Effector memory CD4-positive, alpha-beta T cell (primary cell): ENCODE measurements around the gene COX7B2.

Source experiments
- DNase-seq, 3 donors: peaks; one replicate each; pipeline ENCODE4 v3.0.0-alpha.2; 2020
- H3K27ac ChIP-seq: 2 replicates; pipeline ENCODE4 v1.7.0; 2013; ENCODE audit warnings: mild to moderate bottlenecking, low read length, moderate library complexity; ENCODE audit not compliant: insufficient read depth, poor library complexity, severe bottlenecking
- H3K27me3 ChIP-seq: replicated peaks from 2 replicates; pipeline ENCODE4 v1.7.0; 2013; ENCODE audit warnings: mild to moderate bottlenecking, low read length; ENCODE audit not compliant: insufficient read depth, control insufficient read depth, poor library complexity, severe bottlenecking
- H3K36me3 ChIP-seq: 2 replicates; pipeline ENCODE4 v1.7.0; 2013; ENCODE audit warnings: mild to moderate bottlenecking, low read length, moderate library complexity; ENCODE audit not compliant: control insufficient read depth, insufficient read depth
- H3K4me1 ChIP-seq: 2 replicates; pipeline ENCODE4 v1.7.0; 2013; ENCODE audit warnings: low read length, mild to moderate bottlenecking; ENCODE audit not compliant: control insufficient read depth, insufficient read depth, poor library complexity, severe bottlenecking
- H3K4me3 ChIP-seq: 2 replicates; pipeline ENCODE4 v1.7.0; 2013; ENCODE audit warnings: low read length, low read depth, mild to moderate bottlenecking; ENCODE audit not compliant: insufficient read depth, poor library complexity, severe bottlenecking
- H3K9me3 ChIP-seq: 2 replicates; pipeline ENCODE4 v1.7.0; 2013; ENCODE audit warnings: mild to moderate bottlenecking, low read length, moderate library complexity; ENCODE audit not compliant: control insufficient read depth

COX7B2 gene

GRCh38 chr4:46908148-46908547, 897 bp downstream of the COX7B2 start:
- no peaks in the 10 kb centered on the region for H3K27me3 ChIP-seq
- no peaks in the 10 kb centered on the region for H3K36me3 ChIP-seq
- no peaks in the 10 kb centered on the region for H3K4me1 ChIP-seq
- no peak overlapping the region for H3K4me3 ChIP-seq
- no peak for DNase-seq
- no peaks in the 10 kb centered on the region for H3K9me3 ChIP-seq
- H3K27ac ChIP-seq: no peak overlapping the region

GRCh38 chr4:46900082-46900481, 9.0 kb downstream of the COX7B2 start:
- H3K9me3 ChIP-seq: no peaks in the 10 kb centered on the region
- no peaks in the 10 kb centered on the region for H3K27me3 ChIP-seq
- H3K27ac ChIP-seq: no peak overlapping the region
- H3K4me3 ChIP-seq: no peak overlapping the region
- no peaks in the 10 kb centered on the region for H3K36me3 ChIP-seq
- no peaks in the 10 kb centered on the region for H3K4me1 ChIP-seq
- DNase-seq: no peak

- Histone ChIP-seq H3K4me3 (no peak overlapping the region), H3K36me3 (no peaks in the 10 kb centered on the region)
- no peak for DNase-seq
These were observed 14.2 kb downstream of the COX7B2 start for GRCh38 chr4:46894826-46895225.

GRCh38 chr4:46890056-46890455, 19.0 kb downstream of the COX7B2 start:
- no peak overlapping the region for H3K27ac ChIP-seq
- no peak for DNase-seq
- H3K4me3 ChIP-seq: no peak overlapping the region
- H3K27me3 ChIP-seq: no peaks in the 10 kb centered on the region
- no peaks in the 10 kb centered on the region for H3K4me1 ChIP-seq
- no peaks in the 10 kb centered on the region for H3K36me3 ChIP-seq
- H3K9me3 ChIP-seq: no peaks in the 10 kb centered on the region

More at GRCh38 chr4:46894826-46895225, 14.2 kb downstream of the COX7B2 start:
- Histone ChIP-seq H3K27ac (no peak overlapping the region), H3K27me3 (no peaks in the 10 kb centered on the region), H3K9me3 (no peaks in the 10 kb centered on the region), H3K4me1 (no peaks in the 10 kb centered on the region)

- H3K4me3 ChIP-seq: no peak overlapping the region
These were observed 19.6 kb downstream of the COX7B2 start for GRCh38 chr4:46889410-46889809.

GRCh38 chr4:46886711-46887110, 22.3 kb downstream of the COX7B2 start:
- no peak for DNase-seq
- no peaks in the 10 kb centered on the region for H3K4me1 ChIP-seq
- no peak overlapping the region for H3K4me3 ChIP-seq
- H3K27ac ChIP-seq: no peak overlapping the region
- H3K9me3 ChIP-seq: no peaks in the 10 kb centered on the region
- H3K27me3 ChIP-seq: no peaks in the 10 kb centered on the region
- H3K36me3 ChIP-seq: no peaks in the 10 kb centered on the region

More at GRCh38 chr4:46889410-46889809, 19.6 kb downstream of the COX7B2 start:
- H3K9me3 ChIP-seq: no peaks in the 10 kb centered on the region
- DNase-seq: no peak
- no peaks in the 10 kb centered on the region for H3K36me3 ChIP-seq
- H3K27me3 ChIP-seq: no peaks in the 10 kb centered on the region
- H3K27ac ChIP-seq: no peak overlapping the region
- no peaks in the 10 kb centered on the region for H3K4me1 ChIP-seq

GRCh38 chr4:46878641-46879040, 30.4 kb downstream of the COX7B2 start:
- Histone ChIP-seq H3K9me3 (no peaks in the 10 kb centered on the region), H3K36me3 (no peaks in the 10 kb centered on the region)
- no peak for DNase-seq

GRCh38 chr4:46874811-46875210, 34.2 kb downstream of the COX7B2 start:
- Histone ChIP-seq H3K27ac (no peak overlapping the region), H3K4me3 (no peak overlapping the region), H3K9me3 (no peaks in the 10 kb centered on the region), H3K4me1 (no peaks in the 10 kb centered on the region), H3K36me3 (no peaks in the 10 kb centered on the region), H3K27me3 (no peaks in the 10 kb centered on the region)
- no peak for DNase-seq

More at GRCh38 chr4:46878641-46879040, 30.4 kb downstream of the COX7B2 start:
- Histone ChIP-seq H3K27me3 (no peaks in the 10 kb centered on the region), H3K27ac (no peak overlapping the region), H3K4me3 (no peak overlapping the region), H3K4me1 (no peaks in the 10 kb centered on the region)

GRCh38 chr4:46870411-46870810, 38.6 kb downstream of the COX7B2 start:
- H3K4me3 ChIP-seq: no peak overlapping the region
- no peak overlapping the region for H3K27ac ChIP-seq
- H3K4me1 ChIP-seq: no peaks in the 10 kb centered on the region
- DNase-seq: no peak
- H3K9me3 ChIP-seq: no peaks in the 10 kb centered on the region
- no peaks in the 10 kb centered on the region for H3K36me3 ChIP-seq
- no peaks in the 10 kb centered on the region for H3K27me3 ChIP-seq

GRCh38 chr4:46856333-46856732, 52.7 kb downstream of the COX7B2 start:
- Histone ChIP-seq H3K9me3 (no peaks in the 10 kb centered on the region), H3K27me3 (no peaks in the 10 kb centered on the region), H3K4me3 (no peak overlapping the region), H3K36me3 (no peaks in the 10 kb centered on the region), H3K27ac (no peak overlapping the region), H3K4me1 (no peaks in the 10 kb centered on the region)
- DNase-seq: no peak

- no peaks in the 10 kb centered on the region for H3K36me3 ChIP-seq
- no peak overlapping the region for H3K4me3 ChIP-seq
- DNase-seq: no peak
- no peaks in the 10 kb centered on the region for H3K9me3 ChIP-seq
- H3K27me3 ChIP-seq: no peaks in the 10 kb centered on the region
- H3K27ac ChIP-seq: no peak overlapping the region
- no peaks in the 10 kb centered on the region for H3K4me1 ChIP-seq
These were observed 56.2 kb downstream of the COX7B2 start for GRCh38 chr4:46852800-46853199.
